OCI-LY3 (cell line): ENCODE measurements around the gene ARL6IP5.

Experiments
- EZH2phosphoT487 ChIP-seq: fragments of 200-600 bp; shearing (Covaris generic); IDR thresholded peaks from 2 replicates; pipeline ENCODE4 v1.6.1; 2018; ENCODE audit warnings: antibody characterized with exemption, mixed run types, low read depth
- TF ChIP-seq, protein P1 (sequence below): fragments of 200-600, 300-600 bp; sonication (generic); IDR thresholded peaks from 2 replicates; pipeline ENCODE4 v1.5.1; 2014; ENCODE audit warnings: antibody characterized with exemption, low read length, low read depth

DNA sequence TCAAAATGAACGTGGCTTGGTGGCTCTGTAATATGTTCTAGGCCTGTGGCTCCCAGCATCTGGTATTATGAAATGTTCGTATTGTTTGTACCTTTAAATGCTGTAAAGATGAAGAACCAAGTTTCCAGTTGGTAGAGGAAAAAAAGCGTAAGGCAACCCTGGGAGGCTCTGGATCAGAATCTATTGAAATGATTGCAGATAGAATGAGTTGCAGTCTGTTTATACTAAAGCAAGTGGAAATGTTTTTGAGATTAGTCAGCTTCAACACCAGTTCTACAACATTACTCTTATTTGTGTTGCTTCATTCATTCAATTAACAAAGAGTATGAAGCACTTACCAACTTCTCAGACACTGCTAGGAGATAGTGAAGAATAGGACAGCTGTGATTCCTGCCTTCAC lies 5.3 kb downstream of the ARL6IP5 start:
- TF ChIP-seq, protein P1, sequence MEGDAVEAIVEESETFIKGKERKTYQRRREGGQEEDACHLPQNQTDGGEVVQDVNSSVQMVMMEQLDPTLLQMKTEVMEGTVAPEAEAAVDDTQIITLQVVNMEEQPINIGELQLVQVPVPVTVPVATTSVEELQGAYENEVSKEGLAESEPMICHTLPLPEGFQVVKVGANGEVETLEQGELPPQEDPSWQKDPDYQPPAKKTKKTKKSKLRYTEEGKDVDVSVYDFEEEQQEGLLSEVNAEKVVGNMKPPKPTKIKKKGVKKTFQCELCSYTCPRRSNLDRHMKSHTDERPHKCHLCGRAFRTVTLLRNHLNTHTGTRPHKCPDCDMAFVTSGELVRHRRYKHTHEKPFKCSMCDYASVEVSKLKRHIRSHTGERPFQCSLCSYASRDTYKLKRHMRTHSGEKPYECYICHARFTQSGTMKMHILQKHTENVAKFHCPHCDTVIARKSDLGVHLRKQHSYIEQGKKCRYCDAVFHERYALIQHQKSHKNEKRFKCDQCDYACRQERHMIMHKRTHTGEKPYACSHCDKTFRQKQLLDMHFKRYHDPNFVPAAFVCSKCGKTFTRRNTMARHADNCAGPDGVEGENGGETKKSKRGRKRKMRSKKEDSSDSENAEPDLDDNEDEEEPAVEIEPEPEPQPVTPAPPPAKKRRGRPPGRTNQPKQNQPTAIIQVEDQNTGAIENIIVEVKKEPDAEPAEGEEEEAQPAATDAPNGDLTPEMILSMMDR: no peak
- no peak for TF ChIP-seq EZH2phosphoT487
